Measurements from ENCODE around the gene AGGF1.
"Not testable (repeated sequence)": the region's sequence is repeated elsewhere in the genome, so short reads cannot be mapped to it uniquely, and the experiment has no call there.

The AGGF1 gene

GRCh38 chr5:77030097-77031071 lies at the start of gene AGGF1:
Gene AGGF1 (plus strand): TSS chr5:77030404. CDS start chr5:77030767, 363 bp downstream.
- DNase-seq (ENCODE audit: low read depth in 2 of 2), result peak; percentile 86 to 89

- DNase-seq (ENCODE audit: low read depth in 2 of 2), result no peak
These were observed 49.6 kb upstream of the AGGF1 start for GRCh38 chr5:76980518-76981144.

GRCh38 chr5:76982450-76982849 lies 47.8 kb upstream of the AGGF1 start:
- no peak for DNase-seq (ENCODE audit: low read depth in 2 of 2)

GRCh38 chr5:76983468-76983867 lies 46.7 kb upstream of the AGGF1 start:
- no peak for DNase-seq (ENCODE audit: low read depth in 2 of 2)

GRCh38 chr5:76986825-76987526 lies 43.2 kb upstream of the AGGF1 start:
- no peak for DNase-seq (ENCODE audit: low read depth in 2 of 2)

- DNase-seq (ENCODE audit: low read depth in 2 of 2), result no peak
These were observed 39.2 kb upstream of the AGGF1 start for GRCh38 chr5:76990899-76991459.

GRCh38 chr5:76993436-76993835 lies 36.8 kb upstream of the AGGF1 start:
- not testable (repeated sequence) for DNase-seq (ENCODE audit: low read depth in 2 of 2)

GRCh38 chr5:76994337-76994736 lies 35.9 kb upstream of the AGGF1 start:
- no peak for DNase-seq (ENCODE audit: low read depth in 2 of 2)

- DNase-seq (ENCODE audit: low read depth in 2 of 2), result not testable (repeated sequence)
These were observed 32.0 kb upstream of the AGGF1 start for GRCh38 chr5:76998251-76998650.

GRCh38 chr5:76999451-76999850 lies 30.8 kb upstream of the AGGF1 start:
- DNase-seq (ENCODE audit: low read depth in 2 of 2), result no peak

- DNase-seq (ENCODE audit: low read depth in 2 of 2), result no peak
These were observed 27.0 kb upstream of the AGGF1 start for GRCh38 chr5:77003246-77003645.

GRCh38 chr5:77006124-77006523 lies 24.1 kb upstream of the AGGF1 start:
- no peak for DNase-seq (ENCODE audit: low read depth in 2 of 2)

GRCh38 chr5:77008413-77008812 lies 21.8 kb upstream of the AGGF1 start:
- no peak for DNase-seq (ENCODE audit: low read depth in 2 of 2)

- no peak for DNase-seq (ENCODE audit: low read depth in 2 of 2)
These were observed 20.0 kb upstream of the AGGF1 start for GRCh38 chr5:77010243-77010642.

- DNase-seq (ENCODE audit: low read depth in 2 of 2), result no peak
These were observed 18.7 kb upstream of the AGGF1 start for GRCh38 chr5:77011498-77011897.

- no peak for DNase-seq (ENCODE audit: low read depth in 2 of 2)
These were observed 17.6 kb upstream of the AGGF1 start for GRCh38 chr5:77012601-77013000.

GRCh38 chr5:77015938-77016569 lies 14.2 kb upstream of the AGGF1 start:
- DNase-seq (ENCODE audit: low read depth in 2 of 2), result no peak

- DNase-seq (ENCODE audit: low read depth in 2 of 2), result no peak
These were observed 13.2 kb upstream of the AGGF1 start for GRCh38 chr5:77016962-77017361.

GRCh38 chr5:77017668-77018067 lies 12.5 kb upstream of the AGGF1 start:
- DNase-seq (ENCODE audit: low read depth in 2 of 2), result no peak

GRCh38 chr5:77022511-77023417 lies 7.4 kb upstream of the AGGF1 start:
- no peak for DNase-seq (ENCODE audit: low read depth in 2 of 2)

Measured in stimulated activated CD4-positive, alpha-beta T cell treated with anti-CD3 and anti-CD28 coated beads, Interleukin-12 subunit alpha, Interleukin-12 subunit beta, amount 100 ng/mL, for 24 hours (primary cell).